HepG2 (cell line): ENCODE measurements around the gene KANSL1. TPM values are rescaled to one million over a fixed set of nuclear protein-coding genes. Genes with fewer than 3 reads are reported as not detected.

Source experiments
- DPF2 ChIP-seq: sonication (generic); formaldehyde crosslinking; IDR thresholded peaks from 2 replicates; pipeline ENCODE4 v1.4.0; 2020; ENCODE audit warnings: mild to moderate bottlenecking, low read depth, missing genetic modification reagents, borderline replicate concordance
- HOXD1 ChIP-seq: sonication (generic); formaldehyde crosslinking; IDR thresholded peaks from 2 replicates; pipeline ENCODE4 v1.5.0; 2020; ENCODE audit warnings: missing genetic modification reagents
- SMAD3 ChIP-seq: sonication (generic); formaldehyde crosslinking; IDR thresholded peaks from 2 replicates; pipeline ENCODE4 v1.4.0; 2020; ENCODE audit warnings: missing genetic modification reagents
- TEAD3 ChIP-seq: optimal IDR thresholded peaks from 2 replicates; pipeline ENCODE3; 2016; ENCODE audit warnings: borderline replicate concordance
- TFDP2 ChIP-seq: sonication (generic); formaldehyde crosslinking; IDR thresholded peaks from 2 replicates; pipeline ENCODE4 v1.4.0; 2020; ENCODE audit warnings: missing genetic modification reagents
- XRCC5 ChIP-seq: fragments of 200-400 bp; formaldehyde crosslinking; optimal IDR thresholded peaks from 2 replicates; pipeline ENCODE3; 2017; ENCODE audit warnings: mild to moderate bottlenecking, low read length
- ZBTB40 ChIP-seq, 2 experiments: fragments of 450-650 bp in 1 of 2; sonication (generic) in 1 of 2; formaldehyde crosslinking in 1 of 2; IDR thresholded peaks; 2 replicates each; pipeline versions ENCODE4 v1.6.1 to v1.8.0; 2016 to 2022; ENCODE audit warnings: antibody characterized with exemption in 1 of 2, mild to moderate bottlenecking in 1 of 2, missing genetic modification reagents in 1 of 2
- ZNF547 ChIP-seq: sonication (generic); formaldehyde crosslinking; IDR thresholded peaks from 2 replicates; pipeline ENCODE4 v1.5.1; 2020; ENCODE audit warnings: mild to moderate bottlenecking, missing genetic modification reagents
- ZNF792 ChIP-seq: IDR thresholded peaks from 2 replicates; pipeline ENCODE4 v1.6.1; 2016
- ZSCAN12 ChIP-seq: sonication (generic); formaldehyde crosslinking; IDR thresholded peaks from 2 replicates; pipeline ENCODE4 v1.9.0; 2021; ENCODE audit warnings: mild to moderate bottlenecking, missing genetic modification reagents
- polyA plus RNA-seq, 8 experiments: library from polyadenylated mRNA; depleted of rRNA in 3 of 8; stranded (reverse) in 7 of 8; unstranded in 1 of 8; fragments of >200 nt; fragmentation: Illumina TruSeq in 4 of 8; extraction: Trizol in 4 of 8; gene quantifications; 2 replicates each; pipeline versions ENCODE4 v1.2.1 to v1.2.3, GENCODE V29; 2011 to 2016; ENCODE audit warnings: low read depth in 4 of 8, missing spikeins in 1 of 8, mixed read lengths in 1 of 8; ENCODE audit not compliant: insufficient read depth in 1 of 8
- total RNA-seq, 5 experiments: library from RNA; depleted of rRNA; stranded (reverse); fragments of >200 nt; fragmentation: Illumina TruSeq; extraction: Trizol; gene quantifications; 2 replicates each; pipeline ENCODE4 v1.2.3, GENCODE V29; 2016; ENCODE audit warnings: low read depth in 1 of 5
- TF ChIP-seq, protein P1 (sequence below): sonication (generic); IDR thresholded peaks from 2 replicates; pipeline ENCODE4 v1.6.1; 2016; ENCODE audit warnings: low read depth, borderline replicate concordance
- TF ChIP-seq, protein P2 (sequence below): sonication (generic); formaldehyde crosslinking; IDR thresholded peaks from 2 replicates; pipeline ENCODE4 v1.4.0; 2020; ENCODE audit warnings: missing genetic modification reagents, borderline replicate concordance
- TF ChIP-seq, protein P3 (sequence below): IDR thresholded peaks from 2 replicates; pipeline ENCODE4 v1.6.1; 2016; ENCODE audit warnings: control low read depth

Gene KANSL1
- total and polyA plus RNA-seq, 2 of the 13 experiments (the other 11 are each of a cell fraction or from before 2014, with no cell fraction given), result 24.0 to 59.6 TPM

DNA sequence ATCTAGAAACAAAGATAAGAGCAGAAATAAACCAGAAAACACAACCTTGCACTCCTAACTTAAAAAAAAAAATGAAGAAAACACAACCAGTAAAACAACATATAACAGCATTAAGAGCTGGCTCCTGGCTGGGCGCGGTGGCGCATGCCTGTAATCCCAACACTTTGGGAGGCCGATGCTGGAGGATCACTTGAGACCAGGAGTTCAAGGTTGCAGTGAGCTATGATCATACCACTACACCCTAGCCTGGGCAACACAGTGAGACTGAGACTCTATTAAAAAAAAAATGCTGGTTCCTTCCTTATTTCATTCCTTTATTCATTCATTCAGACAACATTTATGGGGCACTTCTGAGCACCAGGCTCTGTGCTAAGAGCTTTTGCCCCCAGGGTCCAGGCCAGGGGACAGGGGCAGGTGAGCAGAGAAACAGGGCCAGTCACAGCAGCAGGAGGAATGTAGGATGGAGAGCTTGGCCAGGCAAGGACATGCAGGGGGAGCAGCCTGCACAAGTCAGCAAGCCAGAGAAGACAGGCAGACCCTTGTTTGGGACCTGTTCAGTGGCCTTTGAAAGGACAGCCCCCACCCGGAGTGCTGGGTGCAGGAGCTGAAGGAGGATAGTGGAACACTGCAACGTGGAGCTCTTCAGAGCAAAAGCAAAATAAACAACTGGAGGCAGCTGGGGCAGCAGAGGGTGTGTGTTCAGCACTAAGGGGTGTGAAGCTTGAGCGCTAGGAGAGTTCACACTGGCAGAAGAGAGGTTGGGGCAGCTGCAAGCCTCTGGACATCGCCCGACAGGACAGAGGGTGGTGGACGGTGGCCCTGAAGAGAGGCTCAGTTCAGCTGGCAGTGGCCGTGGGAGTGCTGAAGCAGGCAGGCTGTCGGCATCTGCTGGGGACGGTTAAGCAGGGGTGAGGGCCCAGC is 191.6 kb downstream of the KANSL1 start (continued):
- TF ChIP-seq, protein P1, sequence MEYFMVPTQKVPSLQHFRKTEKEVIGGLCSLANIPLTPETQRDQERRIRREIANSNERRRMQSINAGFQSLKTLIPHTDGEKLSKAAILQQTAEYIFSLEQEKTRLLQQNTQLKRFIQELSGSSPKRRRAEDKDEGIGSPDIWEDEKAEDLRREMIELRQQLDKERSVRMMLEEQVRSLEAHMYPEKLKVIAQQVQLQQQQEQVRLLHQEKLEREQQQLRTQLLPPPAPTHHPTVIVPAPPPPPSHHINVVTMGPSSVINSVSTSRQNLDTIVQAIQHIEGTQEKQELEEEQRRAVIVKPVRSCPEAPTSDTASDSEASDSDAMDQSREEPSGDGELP, result no peak
- TF ChIP-seq TEAD3 (CRISPR knock-in tag) (no peak), ZBTB40 (IDR thresholded peaks at IDR 0.05) (no peak), ZBTB40 (CRISPR knock-in tag; IDR thresholded peaks at IDR 0.05) (no peak), ZNF792 (CRISPR knock-in tag) (no peak), XRCC5 (no peak), HOXD1 (no peak), TFDP2 (CRISPR knock-in tag) (no peak), SMAD3 (CRISPR knock-in tag) (no peak), ZSCAN12 (CRISPR knock-in tag) (no peak), ZNF547 (CRISPR knock-in tag) (0 out of 2 replicates have a peak, but pooled peaks have one; percentile 19), DPF2 (CRISPR knock-in tag) (no peak; the same call in 1 of the 2 replicates)
- TF ChIP-seq, protein P2, sequence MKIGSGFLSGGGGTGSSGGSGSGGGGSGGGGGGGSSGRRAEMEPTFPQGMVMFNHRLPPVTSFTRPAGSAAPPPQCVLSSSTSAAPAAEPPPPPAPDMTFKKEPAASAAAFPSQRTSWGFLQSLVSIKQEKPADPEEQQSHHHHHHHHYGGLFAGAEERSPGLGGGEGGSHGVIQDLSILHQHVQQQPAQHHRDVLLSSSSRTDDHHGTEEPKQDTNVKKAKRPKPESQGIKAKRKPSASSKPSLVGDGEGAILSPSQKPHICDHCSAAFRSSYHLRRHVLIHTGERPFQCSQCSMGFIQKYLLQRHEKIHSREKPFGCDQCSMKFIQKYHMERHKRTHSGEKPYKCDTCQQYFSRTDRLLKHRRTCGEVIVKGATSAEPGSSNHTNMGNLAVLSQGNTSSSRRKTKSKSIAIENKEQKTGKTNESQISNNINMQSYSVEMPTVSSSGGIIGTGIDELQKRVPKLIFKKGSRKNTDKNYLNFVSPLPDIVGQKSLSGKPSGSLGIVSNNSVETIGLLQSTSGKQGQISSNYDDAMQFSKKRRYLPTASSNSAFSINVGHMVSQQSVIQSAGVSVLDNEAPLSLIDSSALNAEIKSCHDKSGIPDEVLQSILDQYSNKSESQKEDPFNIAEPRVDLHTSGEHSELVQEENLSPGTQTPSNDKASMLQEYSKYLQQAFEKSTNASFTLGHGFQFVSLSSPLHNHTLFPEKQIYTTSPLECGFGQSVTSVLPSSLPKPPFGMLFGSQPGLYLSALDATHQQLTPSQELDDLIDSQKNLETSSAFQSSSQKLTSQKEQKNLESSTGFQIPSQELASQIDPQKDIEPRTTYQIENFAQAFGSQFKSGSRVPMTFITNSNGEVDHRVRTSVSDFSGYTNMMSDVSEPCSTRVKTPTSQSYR (CRISPR knock-in tag), result no peak
- TF ChIP-seq, protein P3, sequence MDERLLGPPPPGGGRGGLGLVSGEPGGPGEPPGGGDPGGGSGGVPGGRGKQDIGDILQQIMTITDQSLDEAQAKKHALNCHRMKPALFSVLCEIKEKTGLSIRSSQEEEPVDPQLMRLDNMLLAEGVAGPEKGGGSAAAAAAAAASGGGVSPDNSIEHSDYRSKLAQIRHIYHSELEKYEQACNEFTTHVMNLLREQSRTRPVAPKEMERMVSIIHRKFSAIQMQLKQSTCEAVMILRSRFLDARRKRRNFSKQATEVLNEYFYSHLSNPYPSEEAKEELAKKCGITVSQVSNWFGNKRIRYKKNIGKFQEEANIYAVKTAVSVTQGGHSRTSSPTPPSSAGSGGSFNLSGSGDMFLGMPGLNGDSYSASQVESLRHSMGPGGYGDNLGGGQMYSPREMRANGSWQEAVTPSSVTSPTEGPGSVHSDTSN (CRISPR knock-in tag), result no peak
